ENCODE measurements around the gene WHRN.

The WHRN gene

DNA sequence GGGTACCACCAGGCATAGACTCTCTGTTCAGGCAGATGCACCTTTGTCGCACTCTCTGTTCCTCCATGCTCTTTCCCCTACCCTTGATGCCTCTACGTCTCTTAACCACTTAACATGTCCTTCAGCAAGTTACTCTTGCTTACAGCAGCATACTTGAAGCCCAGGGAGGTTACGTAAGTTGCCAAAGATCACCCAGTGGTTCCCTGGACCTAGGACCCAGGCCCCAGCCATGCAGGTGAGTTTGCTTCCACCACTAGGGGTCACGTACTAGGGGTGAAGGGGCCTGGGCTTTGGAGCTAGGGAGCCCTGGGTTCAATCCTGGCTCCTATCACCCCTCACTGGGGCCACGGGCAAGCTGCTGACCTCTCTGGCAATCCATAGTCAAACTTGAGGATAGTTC lies 126.4 kb downstream of the WHRN start:
- TF ChIP-seq, protein P1, sequence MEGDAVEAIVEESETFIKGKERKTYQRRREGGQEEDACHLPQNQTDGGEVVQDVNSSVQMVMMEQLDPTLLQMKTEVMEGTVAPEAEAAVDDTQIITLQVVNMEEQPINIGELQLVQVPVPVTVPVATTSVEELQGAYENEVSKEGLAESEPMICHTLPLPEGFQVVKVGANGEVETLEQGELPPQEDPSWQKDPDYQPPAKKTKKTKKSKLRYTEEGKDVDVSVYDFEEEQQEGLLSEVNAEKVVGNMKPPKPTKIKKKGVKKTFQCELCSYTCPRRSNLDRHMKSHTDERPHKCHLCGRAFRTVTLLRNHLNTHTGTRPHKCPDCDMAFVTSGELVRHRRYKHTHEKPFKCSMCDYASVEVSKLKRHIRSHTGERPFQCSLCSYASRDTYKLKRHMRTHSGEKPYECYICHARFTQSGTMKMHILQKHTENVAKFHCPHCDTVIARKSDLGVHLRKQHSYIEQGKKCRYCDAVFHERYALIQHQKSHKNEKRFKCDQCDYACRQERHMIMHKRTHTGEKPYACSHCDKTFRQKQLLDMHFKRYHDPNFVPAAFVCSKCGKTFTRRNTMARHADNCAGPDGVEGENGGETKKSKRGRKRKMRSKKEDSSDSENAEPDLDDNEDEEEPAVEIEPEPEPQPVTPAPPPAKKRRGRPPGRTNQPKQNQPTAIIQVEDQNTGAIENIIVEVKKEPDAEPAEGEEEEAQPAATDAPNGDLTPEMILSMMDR (IDR thresholded peaks at IDR 0.05; ENCODE audit: extremely low read depth, missing control alignments) = no peak
- DNase-seq (ENCODE audit: low spot score) = no peak

GRCh38 chr9:114378016-114378415 lies 127.3 kb downstream of the WHRN start:
- DNase-seq (ENCODE audit: low spot score) = no peak
- TF ChIP-seq, protein P1 (IDR thresholded peaks at IDR 0.05; ENCODE audit: extremely low read depth, missing control alignments) = no peak

GRCh38 chr9:114376586-114377445 lies 128.5 kb downstream of the WHRN start:
- TF ChIP-seq, protein P1 (IDR thresholded peaks at IDR 0.05; ENCODE audit: extremely low read depth, missing control alignments) = no peak
- DNase-seq (ENCODE audit: low spot score) = no peak

DNA sequence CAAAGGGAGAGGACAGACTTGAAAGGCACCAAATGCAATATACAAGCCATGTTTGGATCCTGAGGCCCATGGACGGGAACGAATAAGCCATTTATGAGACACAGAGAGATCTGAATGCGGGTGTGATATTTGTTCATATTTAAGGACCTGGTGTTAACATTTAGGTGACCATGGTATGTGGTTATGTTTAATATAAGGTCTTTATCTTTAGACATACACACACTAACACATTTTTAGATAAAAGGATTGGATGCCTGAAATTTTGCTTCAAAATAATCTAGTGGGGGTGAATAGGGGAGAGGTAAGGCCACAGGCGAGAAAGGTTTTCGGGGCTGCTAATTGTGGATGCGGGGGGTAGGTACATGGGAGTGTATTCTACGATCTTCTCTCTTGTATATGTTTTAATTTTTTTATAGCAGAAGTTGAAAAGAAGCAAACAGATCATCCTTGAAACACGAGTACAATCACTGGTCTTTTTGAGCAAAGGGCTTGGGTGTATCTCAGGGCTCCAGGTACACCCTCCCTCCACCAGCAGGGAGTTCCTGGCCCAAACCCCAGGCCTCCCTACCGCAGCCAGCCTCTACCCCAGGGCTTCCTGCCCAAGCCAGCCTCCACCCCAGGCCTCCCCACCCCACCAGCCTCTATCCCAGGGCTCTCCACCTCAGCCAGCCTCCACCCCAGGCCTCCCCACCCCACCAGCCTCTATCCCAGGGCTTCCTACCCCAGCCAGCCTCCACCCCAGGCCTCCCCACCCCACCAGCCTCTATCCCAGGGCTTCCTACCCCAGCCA lies 129.7 kb downstream of the WHRN start:
- no peak for DNase-seq (ENCODE audit: low spot score)

GRCh38 chr9:114374936-114375335 lies 130.3 kb downstream of the WHRN start:
- TF ChIP-seq, protein P1 (IDR thresholded peaks at IDR 0.05; ENCODE audit: extremely low read depth, missing control alignments) = no peak
- no peak for DNase-seq (ENCODE audit: low spot score)

More for the DNA sequence above, 129.7 kb downstream of the WHRN start:
- TF ChIP-seq, protein P1 (IDR thresholded peaks at IDR 0.05; ENCODE audit: extremely low read depth, missing control alignments) = no peak

GRCh38 chr9:114373960-114374730 lies 131.1 kb downstream of the WHRN start:
- no peak for DNase-seq (ENCODE audit: low spot score)
- TF ChIP-seq, protein P1 (IDR thresholded peaks at IDR 0.05; ENCODE audit: extremely low read depth, missing control alignments) = no peak
